ENCODE results near the gene C3orf70.
"Not testable (repeated sequence)": the region's sequence is repeated elsewhere in the genome, so short reads cannot be mapped to it uniquely, and the experiment has no call there.

C3orf70 gene

DNA sequence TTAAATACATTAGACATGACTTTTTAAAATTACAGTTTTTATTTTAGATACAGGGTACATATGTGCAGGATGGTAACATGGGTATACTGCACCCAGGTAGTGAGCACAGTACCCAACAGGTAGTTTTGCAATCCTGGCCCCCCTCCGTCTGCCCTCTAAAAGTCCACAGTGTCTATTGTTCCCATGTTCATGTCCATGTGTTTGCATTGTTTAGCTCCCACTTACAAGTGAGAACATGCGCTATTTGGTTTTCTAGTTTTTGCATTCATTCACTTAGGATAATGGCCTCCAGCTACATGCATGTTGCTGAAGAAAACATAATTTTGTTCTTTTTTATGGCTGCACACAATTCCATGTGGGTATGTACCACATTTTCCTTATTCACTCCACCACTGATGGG, 23.8 kb downstream of the C3orf70 start:
- DNase-seq (ENCODE audit: insufficient read length, low spot score) = no peak
- no peak for TF ChIP-seq POLR2A (IDR thresholded peaks at IDR 0.05; ENCODE audit: low read depth, low read length)
- FAIRE-seq = no peak

DNA sequence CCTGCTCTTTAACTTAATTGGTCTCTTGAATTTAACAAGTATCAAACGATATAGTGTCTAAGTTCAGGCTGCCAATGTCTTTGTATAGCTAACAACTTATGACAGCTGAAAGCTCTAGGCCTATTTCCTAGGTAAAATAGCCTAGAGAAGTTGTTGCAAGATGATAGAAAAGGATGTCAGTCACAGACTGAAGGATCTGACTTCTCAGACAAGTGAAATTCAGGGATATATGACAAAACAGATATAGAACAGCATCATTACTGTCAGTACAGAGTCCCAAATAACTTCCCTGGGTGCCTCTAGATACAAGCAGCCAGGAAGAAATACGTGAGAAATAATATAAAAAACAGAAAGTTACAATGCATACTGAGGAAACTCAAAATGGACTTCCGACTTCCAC, 26.7 kb downstream of the C3orf70 start:
- no peak for DNase-seq (ENCODE audit: insufficient read length, low spot score)
- no peak for TF ChIP-seq POLR2A (IDR thresholded peaks at IDR 0.05; ENCODE audit: low read depth, low read length)
- no peak for FAIRE-seq

DNA sequence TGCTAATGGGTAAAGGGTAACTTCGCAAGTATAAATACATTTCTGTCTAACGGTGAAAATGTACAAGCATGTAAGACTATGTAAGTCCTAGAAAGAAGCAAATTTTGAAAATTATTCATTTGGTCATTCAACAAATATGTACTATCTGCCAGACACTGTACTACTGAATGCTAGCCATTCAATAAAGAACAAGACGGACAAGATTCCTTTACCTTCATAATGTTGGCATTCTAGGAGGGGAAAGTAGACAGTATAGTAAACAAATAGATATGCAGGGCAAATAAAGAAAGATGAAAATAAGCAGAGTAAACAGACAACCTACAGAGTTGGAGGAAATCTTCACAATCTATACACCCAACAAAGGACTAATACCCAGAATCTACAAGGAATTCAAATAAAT, 32.7 kb downstream of the C3orf70 start:
- FAIRE-seq (no peak), DNase-seq (ENCODE audit: insufficient read length, low spot score) (no peak)
- TF ChIP-seq POLR2A (IDR thresholded peaks at IDR 0.05; ENCODE audit: low read depth, low read length) = no peak

DNA sequence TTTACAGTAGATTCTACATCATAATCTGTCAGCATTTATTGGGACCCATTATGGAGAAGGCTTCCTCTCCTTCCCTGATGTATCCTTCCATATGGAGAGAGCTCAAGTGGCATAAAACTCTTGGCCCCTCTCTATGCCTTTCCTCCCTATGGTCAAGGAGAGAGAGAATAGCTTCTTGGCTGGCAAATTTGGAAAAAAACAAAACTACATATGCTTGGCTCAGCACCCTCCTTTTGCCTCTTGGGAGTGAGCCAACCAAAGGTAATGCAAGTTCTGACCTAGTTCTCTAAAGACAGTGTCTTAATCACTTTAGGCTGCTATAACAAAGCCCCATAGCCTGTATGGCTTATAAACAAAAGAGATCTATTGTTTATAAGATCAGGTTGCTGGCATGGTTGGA, 37.5 kb downstream of the C3orf70 start:
- TF ChIP-seq POLR2A (IDR thresholded peaks at IDR 0.05; ENCODE audit: low read depth, low read length) = no peak
- FAIRE-seq (no peak), DNase-seq (ENCODE audit: insufficient read length, low spot score) (no peak)

DNA sequence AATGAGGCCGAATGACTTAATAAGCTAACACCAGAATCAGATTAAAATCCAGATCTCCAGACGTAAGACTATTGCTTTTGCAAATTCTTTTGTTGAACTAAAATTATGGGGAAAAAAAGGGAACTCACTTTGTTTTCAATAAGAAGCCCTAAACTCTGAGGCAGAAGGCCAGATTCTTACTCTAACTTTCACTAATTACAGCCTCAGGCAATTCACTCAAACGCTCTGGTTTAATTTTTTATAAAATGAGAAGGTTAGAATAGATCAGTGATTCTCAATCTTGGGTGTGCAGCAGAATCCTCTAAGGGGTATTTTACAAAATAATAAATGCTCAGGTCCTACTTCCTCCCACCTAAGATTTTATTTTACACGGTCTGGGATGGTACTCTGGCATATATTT, 38.1 kb downstream of the C3orf70 start:
- DNase-seq (ENCODE audit: insufficient read length, low spot score) (no peak), FAIRE-seq (no peak)
- TF ChIP-seq POLR2A (IDR thresholded peaks at IDR 0.05; ENCODE audit: low read depth, low read length) = no peak

DNA sequence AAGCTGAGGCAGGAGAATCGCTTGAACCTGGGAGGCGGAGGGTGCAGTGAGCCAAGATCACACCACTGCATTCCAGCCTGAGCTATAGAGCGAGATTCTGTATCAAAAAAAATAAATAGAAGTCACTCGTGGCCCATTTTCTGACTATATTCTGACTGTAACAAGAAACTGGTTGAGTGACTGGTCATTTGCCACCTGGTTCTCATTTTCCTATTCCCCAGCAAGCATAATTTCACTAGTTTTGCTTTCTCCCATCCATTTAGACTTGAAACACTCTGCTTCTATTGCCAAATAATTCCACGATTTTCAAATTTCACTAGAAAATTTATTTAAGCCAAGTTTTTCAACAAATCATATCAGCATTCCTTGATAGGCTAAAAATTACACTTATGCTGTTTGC, 40.7 kb downstream of the C3orf70 start:
- DNase-seq (ENCODE audit: insufficient read length, low spot score) (no peak), FAIRE-seq (no peak)
- no peak for TF ChIP-seq POLR2A (IDR thresholded peaks at IDR 0.05; ENCODE audit: low read depth, low read length)

DNA sequence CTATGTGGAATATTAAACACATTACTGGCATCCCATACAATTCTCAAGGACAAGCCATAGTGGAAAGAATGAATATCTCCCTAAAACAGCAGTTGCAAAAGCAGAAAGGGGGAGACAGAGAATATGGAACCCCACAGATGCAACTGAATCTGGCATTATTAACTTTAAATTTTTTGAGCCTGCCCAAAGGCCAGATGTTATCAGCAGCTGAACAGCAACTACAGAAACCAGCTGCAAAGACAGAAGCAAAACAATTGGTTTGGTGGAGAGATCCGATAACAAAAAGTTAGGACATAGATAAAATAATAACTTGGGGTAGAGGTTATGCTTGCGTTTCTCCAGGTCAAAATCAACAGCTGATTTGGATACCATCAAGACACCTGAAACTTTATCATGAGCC, 43.8 kb downstream of the C3orf70 start:
- not testable (repeated sequence) for DNase-seq (ENCODE audit: insufficient read length, low spot score); FAIRE-seq

DNA sequence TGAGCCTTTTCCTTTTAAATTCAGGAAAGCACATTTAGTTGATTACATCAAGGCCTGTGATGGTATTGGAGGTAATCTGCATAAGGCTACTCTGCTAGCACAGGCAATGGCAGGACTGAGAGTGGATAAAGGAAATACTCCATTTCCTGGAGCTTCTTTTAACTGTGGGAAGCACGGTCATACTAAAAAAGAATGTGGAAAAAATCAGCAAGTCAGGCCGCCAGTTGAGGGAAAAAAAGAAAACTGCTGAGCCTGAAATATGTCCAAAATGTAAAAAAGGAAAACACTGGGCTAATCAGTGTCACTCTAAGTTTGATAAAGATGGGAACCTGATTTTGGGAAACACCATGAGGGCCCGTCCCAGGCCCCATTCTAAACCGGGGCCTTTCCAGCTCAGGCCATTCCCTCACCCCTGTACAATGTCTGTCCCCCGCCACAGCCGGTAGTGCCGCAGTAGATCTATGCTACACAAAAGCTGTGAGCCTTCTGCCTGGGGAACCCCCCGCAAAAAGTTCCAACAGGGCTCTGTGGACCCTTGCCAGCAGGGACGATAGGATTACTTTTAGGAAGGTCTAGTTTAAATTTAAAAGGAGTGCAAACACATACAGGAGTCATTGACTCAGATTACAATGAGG, 46.5 kb downstream of the C3orf70 start:
- FAIRE-seq; DNase-seq (ENCODE audit: insufficient read length, low spot score): not testable (repeated sequence)

DNA sequence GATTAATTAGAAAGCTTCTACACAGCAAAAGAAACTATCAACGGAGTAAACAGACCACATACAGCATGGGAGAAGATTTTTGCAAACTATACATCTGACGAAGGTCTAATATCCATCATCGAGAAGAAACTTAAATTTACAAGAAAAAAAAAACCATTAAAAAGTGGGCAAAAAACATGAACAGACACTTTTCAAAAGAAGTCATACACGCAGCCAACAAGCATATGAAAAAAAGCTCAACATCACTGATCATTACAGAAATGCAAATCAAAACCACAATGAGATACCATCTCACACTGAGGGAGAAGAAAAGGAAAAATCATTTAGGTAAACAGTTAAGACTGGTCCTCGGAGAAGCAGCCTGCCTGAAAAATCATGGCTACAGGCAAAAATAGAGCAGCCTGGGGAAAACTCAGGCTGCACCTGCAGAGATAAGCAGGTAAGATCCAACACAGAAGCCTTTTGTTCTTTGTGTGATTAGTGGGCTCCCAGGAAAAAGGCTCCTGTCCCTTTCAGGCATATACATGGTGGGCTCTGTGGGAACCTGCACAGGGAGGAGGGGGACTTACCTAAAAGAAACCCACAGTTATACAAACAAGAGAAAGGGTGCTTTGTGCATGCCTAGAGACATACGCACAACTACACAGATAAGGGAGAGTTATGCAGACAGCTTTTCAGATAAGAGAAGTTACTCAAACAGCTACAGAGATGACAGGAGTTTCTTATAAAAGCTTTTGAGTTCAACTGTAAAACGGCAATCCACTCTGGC, 49.3 kb downstream of the C3orf70 start:
- no peak for FAIRE-seq

DNA sequence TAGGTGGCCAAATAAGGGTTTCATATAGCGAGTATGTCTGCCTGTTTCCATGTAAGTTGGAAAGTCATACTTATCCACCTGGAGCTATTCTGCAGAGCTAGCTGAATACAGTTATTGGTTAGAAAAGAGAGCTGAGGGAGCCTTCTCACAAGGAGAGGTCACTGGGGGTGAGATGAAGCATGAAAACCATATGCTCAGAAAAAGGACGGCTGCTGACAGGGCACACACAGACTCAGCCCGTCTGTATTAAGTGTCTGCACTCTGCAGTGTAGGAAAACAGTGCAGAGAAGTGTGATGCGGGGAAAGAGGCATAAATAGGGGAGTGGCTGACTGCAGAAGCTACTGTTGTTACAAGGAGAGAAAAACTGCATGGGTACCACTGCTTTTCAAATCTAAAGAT, 58.2 kb downstream of the C3orf70 start:
- no peak for TF ChIP-seq POLR2A (IDR thresholded peaks at IDR 0.05; ENCODE audit: low read depth, low read length)
- no peak for DNase-seq (ENCODE audit: insufficient read length, low spot score)
- FAIRE-seq = no peak

More for the DNA sequence above, 49.3 kb downstream of the C3orf70 start:
- DNase-seq (ENCODE audit: insufficient read length, low spot score) = no peak
- no peak for TF ChIP-seq POLR2A (IDR thresholded peaks at IDR 0.05; ENCODE audit: low read depth, low read length)

DNA sequence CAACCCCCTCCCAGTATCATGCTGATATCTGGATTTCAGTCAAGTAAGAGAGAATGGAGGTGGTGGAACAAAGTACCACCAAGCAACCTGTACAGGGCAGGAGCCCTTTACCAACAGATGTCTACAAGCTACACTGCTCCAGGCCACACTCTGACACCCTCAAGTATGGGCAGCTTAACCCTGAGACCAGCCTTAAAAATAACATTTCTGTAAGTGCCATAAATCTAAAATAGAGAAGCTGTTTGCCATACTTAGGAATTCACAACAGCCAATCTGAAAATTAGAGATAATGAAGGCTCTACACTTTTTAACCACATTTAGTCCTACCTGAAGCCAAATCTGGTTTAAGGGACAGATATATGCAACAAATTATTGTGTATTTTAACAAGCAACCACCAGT, 59.7 kb downstream of the C3orf70 start:
- FAIRE-seq = no peak
- DNase-seq (ENCODE audit: insufficient read length, low spot score) = no peak
- no peak for TF ChIP-seq POLR2A (IDR thresholded peaks at IDR 0.05; ENCODE audit: low read depth, low read length)

DNA sequence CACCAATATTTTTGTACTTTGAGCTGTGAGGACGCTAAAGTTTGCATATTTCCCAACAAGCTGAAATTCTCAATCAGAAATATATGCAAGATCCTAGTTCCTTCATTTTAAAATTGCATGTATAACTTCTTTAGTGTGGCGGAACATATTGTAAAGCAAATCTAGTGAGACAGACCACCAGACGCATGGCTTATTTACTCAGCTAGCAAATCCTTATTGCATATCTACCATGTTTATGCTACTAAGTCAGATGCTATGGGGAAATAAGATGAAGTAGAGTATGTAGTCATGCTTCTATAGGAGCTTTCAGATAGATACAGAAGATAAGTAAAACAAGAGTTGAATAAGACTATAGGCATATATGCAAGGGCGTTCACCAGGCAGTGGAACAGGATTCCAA, 62.0 kb downstream of the C3orf70 start:
- FAIRE-seq = no peak
- TF ChIP-seq POLR2A (IDR thresholded peaks at IDR 0.05; ENCODE audit: low read depth, low read length) = no peak
- no peak for DNase-seq (ENCODE audit: insufficient read length, low spot score)

DNA sequence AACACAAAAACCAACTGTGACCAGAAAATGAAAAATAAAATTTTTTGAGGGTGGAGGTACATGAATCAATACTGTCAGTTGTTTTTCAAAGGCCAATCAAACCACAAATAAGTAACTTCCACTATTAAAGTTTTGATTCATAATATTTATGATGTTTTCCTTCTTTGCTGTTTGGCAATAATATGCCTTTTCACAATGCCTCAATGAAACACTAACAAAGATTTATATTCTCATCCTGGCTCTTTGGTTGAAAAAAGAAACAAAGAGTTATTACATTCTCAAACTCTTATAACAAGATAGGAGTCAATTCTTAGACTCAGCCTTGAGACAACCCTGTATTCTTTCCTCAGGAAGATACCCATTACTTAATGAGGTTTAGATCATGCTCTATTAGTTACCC, 63.1 kb downstream of the C3orf70 start:
- no peak for TF ChIP-seq POLR2A (IDR thresholded peaks at IDR 0.05; ENCODE audit: low read depth, low read length)
- no peak for FAIRE-seq
- DNase-seq (ENCODE audit: insufficient read length, low spot score) = no peak

DNA sequence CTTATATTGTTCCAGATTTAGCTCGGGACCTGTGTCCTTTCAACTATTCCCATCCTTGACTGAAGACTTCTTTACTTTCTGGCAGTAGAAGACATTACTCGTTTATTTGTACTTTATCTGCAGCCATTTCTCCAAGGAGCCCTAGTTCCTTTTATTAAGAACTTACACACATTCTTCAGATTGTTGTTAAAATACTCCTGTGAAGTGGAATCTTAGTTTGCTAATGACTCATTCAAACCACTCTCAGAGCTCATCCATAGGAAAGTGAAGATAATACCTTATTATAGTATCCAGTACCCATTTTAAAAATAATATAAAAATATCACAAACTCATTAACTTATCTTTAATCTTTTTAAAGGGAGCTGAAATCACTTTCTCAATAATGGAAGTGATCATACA, 63.5 kb downstream of the C3orf70 start:
- DNase-seq (ENCODE audit: insufficient read length, low spot score) (no peak), FAIRE-seq (peak; percentile 60)
- TF ChIP-seq POLR2A (IDR thresholded peaks at IDR 0.05; ENCODE audit: low read depth, low read length) = no peak

DNA sequence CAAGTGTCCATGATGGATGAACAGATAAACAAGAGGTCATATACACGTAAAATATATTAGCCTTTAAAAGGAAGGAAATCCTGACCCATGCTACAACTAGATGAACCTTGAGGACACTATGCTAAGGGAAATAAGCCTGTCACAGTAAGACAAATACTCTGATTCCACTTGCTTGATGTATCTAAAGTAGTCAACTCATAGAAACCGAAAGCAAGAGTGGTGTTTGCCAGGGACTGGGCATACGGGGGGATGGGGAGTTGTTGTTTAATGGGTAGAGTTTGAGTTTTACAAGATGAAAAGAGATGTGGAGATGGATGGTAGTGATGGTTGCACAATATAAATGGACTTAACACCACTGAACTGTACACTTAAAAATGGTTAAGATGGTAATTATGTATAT, 65.4 kb downstream of the C3orf70 start:
- no peak for TF ChIP-seq POLR2A (IDR thresholded peaks at IDR 0.05; ENCODE audit: low read depth, low read length)
- DNase-seq (ENCODE audit: insufficient read length, low spot score) = no peak
- no peak for FAIRE-seq
